ENCODE data around the gene FBXO34.
"Not testable (repeated sequence)": the region's sequence is repeated elsewhere in the genome, so short reads cannot be mapped to it uniquely, and the experiment has no call there.

The FBXO34 gene

GRCh38 chr14:55350461-55350860 is 79.2 kb downstream of the FBXO34 start:
- no peak for DNase-seq

DNA sequence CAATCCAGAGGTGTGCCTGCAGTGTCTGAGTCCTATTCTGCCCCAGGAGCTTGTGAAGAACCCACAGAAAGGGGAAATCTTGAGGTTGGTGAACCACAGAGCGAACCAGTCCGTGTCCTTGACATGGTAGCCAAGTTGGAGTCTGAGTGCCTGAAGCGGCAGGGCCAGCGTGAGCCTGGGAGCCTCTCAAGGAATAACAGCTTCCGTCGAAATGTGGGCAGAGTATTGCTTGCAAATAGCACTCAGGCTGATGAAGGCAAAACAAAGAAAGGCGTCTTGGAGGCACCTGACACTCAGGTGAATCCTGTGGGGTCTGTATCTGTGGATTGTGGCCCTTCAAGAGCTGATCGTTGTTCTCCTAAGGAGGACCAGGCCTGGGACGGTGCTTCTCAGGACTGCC is 79.9 kb downstream of the FBXO34 start:
- no peak for DNase-seq

- DNase-seq = no peak
These were observed 81.0 kb downstream of the FBXO34 start for GRCh38 chr14:55352201-55352600.

DNA sequence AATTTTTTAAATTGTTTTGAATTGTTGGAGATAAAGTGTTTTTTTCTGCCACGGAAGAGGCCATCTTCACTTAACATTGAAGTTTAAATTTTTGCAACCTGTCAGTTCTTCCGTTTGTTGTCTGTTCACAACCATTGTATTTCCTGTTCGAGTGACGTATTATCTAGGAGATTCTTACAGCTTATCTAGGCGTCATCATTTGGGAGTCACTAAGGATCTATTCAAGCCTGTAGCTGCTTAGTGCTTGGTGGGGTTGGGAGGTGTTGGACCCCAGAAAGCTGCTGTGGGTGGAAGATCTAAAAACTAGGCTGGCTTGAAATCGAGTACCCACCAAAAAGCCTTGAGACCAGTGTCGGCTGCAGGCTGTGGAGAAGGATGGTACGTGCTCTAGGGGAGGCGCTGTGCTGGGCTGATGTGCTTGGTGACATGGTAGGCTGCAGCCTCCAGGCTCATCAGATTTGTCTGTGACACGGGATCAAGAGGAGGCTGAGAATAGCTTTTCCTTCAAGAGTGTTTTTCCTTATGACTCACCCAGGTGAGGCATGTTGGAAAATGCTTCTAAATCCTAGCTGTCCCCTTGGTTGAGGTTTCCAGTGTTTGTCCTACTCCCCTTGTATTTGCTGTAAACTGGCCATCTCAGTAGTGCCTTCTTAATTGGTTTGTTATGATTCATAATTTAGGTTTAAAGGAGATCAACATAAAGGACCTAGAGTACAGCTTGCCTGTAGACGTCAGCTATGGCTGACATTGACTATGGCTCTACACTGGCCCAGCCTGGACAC is 82.7 kb downstream of the FBXO34 start:
- no peak for DNase-seq

GRCh38 chr14:55354500-55354899 is 83.3 kb downstream of the FBXO34 start:
- DNase-seq = no peak

- no peak for DNase-seq
These were observed 84.7 kb downstream of the FBXO34 start for GRCh38 chr14:55355922-55356321.

GRCh38 chr14:55356913-55357312 is 85.7 kb downstream of the FBXO34 start:
- no peak for DNase-seq

GRCh38 chr14:55359307-55359706 is 88.1 kb downstream of the FBXO34 start:
- no peak for DNase-seq

DNA sequence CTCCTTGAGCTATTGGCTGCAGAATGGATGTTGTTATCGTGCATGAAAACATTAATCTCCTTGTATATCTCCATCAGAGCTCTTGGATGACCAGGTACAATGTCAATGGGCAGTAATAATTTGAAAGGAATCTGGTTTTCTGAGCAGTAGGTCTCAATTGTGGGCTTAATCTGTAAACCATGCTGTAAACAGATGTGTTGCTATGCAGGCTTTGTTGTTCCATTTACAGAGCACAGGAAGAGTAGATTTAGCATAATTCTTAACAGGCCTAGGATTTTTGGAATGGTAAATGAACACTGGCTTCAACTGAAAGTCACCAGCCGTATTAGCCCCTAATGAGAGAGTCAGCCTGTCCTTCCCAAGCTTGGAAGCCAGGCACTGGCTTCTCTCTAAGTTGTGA is 90.0 kb downstream of the FBXO34 start:
- no peak for DNase-seq

GRCh38 chr14:55366271-55366670 is 95.0 kb downstream of the FBXO34 start:
- no peak for DNase-seq

DNA sequence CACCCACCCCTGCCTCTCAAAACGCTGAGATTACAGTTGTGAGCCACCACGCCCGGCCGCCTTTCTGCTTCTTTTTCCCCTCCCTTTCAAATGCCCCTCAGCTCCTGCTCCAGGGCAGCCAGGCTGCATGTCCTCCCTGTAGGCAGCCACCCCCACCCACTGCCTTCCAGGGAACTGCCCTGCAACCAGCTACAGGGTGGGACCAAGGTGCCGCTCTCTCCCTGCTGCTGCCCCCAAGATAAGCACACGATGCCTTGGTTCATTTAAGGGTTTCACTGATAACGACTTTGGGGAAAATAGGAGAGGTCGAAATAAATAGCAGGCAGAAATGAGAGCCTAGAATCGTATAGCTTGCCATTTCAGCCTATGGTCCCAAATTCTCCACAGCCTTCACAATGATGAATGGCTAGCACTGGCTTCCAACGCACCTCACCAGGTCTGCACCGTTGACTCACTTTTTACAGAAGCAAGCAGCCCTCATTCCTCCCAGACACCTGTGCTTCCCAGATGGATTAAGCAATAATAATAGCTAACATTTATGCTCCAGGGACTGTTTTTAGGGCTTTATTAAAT is 99.7 kb downstream of the FBXO34 start:
- DNase-seq = no peak

DNA sequence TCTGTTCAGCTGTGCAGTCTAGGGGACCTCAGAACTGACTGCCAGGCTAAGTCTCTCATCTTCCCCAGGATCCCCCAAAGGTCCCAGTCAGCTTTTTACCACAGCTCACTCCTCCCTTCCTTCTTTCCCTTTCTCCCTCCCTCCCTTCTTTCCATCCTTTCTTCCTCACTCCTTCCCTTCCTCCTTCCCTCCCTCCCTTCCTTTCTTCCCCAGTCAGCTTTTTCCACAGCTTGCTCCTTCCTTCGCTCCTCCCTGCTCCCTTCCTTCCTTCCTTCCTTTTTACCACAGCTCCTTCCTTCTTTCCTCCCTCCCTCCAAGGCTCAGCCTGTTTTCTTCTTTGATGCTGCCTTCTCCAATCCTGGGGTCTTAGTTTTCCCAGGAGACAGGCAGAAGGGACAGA is 101.2 kb downstream of the FBXO34 start:
- no peak for DNase-seq

- DNase-seq = no peak
These were observed 101.6 kb downstream of the FBXO34 start for GRCh38 chr14:55372825-55373224.

DNA sequence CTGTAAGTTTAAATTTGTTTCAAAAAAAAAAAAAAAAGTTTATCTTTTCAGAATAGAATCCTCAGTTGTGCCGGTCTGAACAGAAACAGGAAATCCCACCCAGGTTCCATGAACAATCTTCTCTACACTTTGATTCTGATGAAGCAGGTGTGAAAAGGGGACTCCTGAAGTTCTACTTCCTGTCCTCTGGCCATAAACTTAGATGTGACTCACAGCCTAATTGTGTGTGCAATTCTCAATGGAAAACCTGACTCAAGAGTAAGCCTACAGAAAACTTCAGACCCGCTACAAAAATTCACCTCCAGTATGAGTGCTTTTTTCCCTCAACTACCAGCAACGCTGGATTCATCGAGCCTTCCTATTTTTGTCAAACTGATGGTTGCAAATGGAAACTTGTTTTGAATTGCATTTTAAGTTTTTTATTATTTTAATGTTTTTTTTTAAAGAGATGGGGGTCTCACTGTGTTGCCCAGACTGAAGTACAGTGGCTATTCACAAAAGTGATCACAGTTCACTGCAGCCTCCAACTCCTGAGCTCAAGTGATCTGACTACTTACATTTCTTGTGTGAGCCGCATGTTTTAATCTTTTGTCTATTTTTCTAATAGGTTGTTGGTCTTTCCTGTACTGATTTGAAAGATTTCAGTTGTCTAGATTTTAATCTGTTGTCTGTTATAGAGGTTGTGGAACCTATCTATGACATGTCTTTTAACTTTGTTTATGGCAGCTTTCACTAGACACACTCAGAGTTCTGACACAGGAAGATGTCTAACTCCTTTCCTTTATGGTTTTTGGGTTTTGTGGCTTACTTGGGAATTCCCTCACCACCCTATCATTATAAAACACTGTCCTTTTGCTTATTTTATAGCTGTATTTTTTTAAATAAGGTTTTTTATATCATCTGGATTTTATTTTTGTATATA is 102.8 kb downstream of the FBXO34 start:
- DNase-seq = no peak

GRCh38 chr14:55374771-55375170 is 103.5 kb downstream of the FBXO34 start:
- DNase-seq = no peak

- DNase-seq = no peak
These were observed 106.0 kb downstream of the FBXO34 start for GRCh38 chr14:55377236-55377635.

GRCh38 chr14:55381040-55381439 is 109.8 kb downstream of the FBXO34 start:
- no peak for DNase-seq

- DNase-seq = no peak
These were observed 110.3 kb downstream of the FBXO34 start for GRCh38 chr14:55381561-55381960.

DNA sequence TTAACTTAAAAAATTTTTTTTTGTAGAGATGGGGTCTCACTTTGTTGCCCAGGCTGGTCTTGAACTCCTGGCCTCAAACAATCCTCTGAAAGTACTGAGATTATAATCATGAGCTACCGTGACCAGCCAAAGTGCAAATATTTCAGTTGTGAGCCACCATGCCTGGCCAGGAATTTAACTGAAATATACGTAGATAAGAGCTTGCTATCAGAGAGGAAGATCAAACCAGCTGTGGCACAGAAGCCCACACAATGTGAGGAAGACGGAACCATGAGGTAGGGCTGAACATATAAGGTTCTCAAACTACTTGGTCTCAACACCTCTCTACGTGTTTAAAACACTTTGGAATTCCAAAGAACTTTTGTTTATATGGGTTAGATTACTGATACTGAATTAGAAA is 111.3 kb downstream of the FBXO34 start:
- DNase-seq = no peak

DNA sequence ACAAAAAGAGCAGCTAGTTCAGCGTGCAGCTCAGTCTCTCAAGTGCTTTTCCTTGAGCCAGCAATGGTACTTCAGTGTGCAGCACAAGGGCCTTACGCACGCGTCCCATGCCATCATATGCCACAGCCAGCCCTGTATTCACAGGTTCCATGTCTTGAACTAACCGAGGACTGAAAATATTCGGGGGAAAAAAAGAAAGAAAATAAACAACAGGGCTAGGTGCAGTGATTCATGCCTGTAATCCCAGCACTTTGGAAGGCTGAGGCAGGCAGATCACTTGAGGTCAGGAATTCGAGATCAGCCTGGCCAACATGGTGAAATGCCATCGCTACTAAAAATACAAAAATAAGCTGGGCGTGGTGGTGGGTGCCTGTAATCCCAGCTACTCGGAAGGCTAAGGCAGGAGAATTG is 111.8 kb downstream of the FBXO34 start:
- not testable (repeated sequence) for DNase-seq

DNA sequence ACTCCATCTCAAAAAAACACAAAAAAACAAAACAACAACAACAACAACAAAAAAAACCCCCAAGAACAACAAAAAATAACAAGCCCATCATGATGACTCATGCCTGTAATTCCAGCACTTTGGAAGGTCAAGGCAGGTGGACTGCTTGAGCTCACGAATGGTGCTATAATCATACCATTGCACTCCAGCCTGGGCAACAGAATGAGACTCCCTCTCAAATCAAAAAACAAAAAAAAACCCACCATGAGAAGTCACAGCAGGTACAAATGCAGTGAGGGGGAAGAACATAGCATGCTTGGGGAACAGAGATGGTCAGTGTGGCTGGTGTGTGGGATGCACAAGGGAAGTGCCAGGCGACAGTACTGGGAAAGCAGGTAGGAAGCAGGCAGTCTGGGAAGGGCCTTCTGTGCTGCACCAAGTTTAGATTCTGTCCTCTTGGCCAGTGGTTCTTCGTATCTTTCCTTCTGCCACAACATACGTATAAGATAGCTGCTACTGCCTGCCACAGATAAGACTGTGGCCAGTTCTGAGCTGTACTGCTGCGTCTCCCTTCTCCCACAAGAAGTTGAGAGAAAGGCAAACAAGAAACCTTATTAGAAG is 112.4 kb downstream of the FBXO34 start:
- no peak for DNase-seq

GRCh38 chr14:55384536-55384935 is 113.3 kb downstream of the FBXO34 start:
- no peak for DNase-seq
